Measurements from ENCODE around the gene CHRDL2.

The CHRDL2 gene

GRCh38 chr11:74650498-74650897, 80.7 kb downstream of the CHRDL2 start:
- Histone ChIP-seq H3K27ac (no peak overlapping the region), H3K4me3 (no peak overlapping the region)
- TF ChIP-seq CTCF (IDR thresholded peaks at IDR 0.05) = no peak
- no peak for DNase-seq (ENCODE audit: low spot score)

GRCh38 chr11:74648894-74649293, 82.3 kb downstream of the CHRDL2 start:
- Histone ChIP-seq H3K4me3 (no peak overlapping the region), H3K27ac (no peak overlapping the region)
- no peak for TF ChIP-seq CTCF (IDR thresholded peaks at IDR 0.05)
- DNase-seq (ENCODE audit: low spot score) = no peak

- Histone ChIP-seq H3K4me3 (no peak overlapping the region), H3K27ac (no peak overlapping the region)
- DNase-seq (ENCODE audit: low spot score) = no peak
- no peak for TF ChIP-seq CTCF (IDR thresholded peaks at IDR 0.05)
Measured at GRCh38 chr11:74647831-74648230, 83.4 kb downstream of the CHRDL2 start.

- no peak overlapping the region for H3K4me3 ChIP-seq
- DNase-seq (ENCODE audit: low spot score) = no peak
- TF ChIP-seq CTCF (IDR thresholded peaks at IDR 0.05) = no peak
- H3K27ac ChIP-seq = no peak overlapping the region
Measured at GRCh38 chr11:74647404-74647803, 83.8 kb downstream of the CHRDL2 start.

GRCh38 chr11:74646954-74647353, 84.3 kb downstream of the CHRDL2 start:
- Histone ChIP-seq H3K4me3 (no peak overlapping the region), H3K27ac (no peak overlapping the region)
- no peak for TF ChIP-seq CTCF (IDR thresholded peaks at IDR 0.05)
- no peak for DNase-seq (ENCODE audit: low spot score)

All from coronary artery (tissue), 2 donors.